IPS-18c (cell line): ENCODE data around the gene EXOSC10.
"Not testable (repeated sequence)": the region's sequence is repeated elsewhere in the genome, so short reads cannot be mapped to it uniquely, and the experiment has no call there.

Experiments
- H3K4me3 ChIP-seq: 2 replicates; pipeline ENCODE4 v1.7.0; 2013; ENCODE audit warnings: low read depth, mild to moderate bottlenecking, low read length, moderate library complexity; ENCODE audit not compliant: insufficient read depth
- H3K9me3 ChIP-seq: one replicate; pipeline ENCODE4 v1.6.1; 2013; ENCODE audit warnings: mild to moderate bottlenecking, low read length, moderate library complexity; ENCODE audit not compliant: control insufficient read depth, insufficient read depth

The EXOSC10 gene

GRCh38 chr1:11039351-11040104 lies 60.1 kb downstream of the EXOSC10 start:
- H3K4me3 ChIP-seq = no peak overlapping the region
- H3K9me3 ChIP-seq = peaks cover 2% of the 10 kb centered on the region

- no peak overlapping the region for H3K4me3 ChIP-seq
- H3K9me3 ChIP-seq = peaks cover 2% of the 10 kb centered on the region
Measured at GRCh38 chr1:11037740-11038182, 61.9 kb downstream of the EXOSC10 start.

GRCh38 chr1:11037019-11037739 lies 62.5 kb downstream of the EXOSC10 start:
- not testable (repeated sequence) for H3K9me3 ChIP-seq, H3K4me3 ChIP-seq

- H3K4me3 ChIP-seq = no peak overlapping the region
- no peaks in the 10 kb centered on the region for H3K9me3 ChIP-seq
Measured at GRCh38 chr1:11031624-11032262, 67.9 kb downstream of the EXOSC10 start.

- H3K4me3 ChIP-seq = no peak overlapping the region
- no peaks in the 10 kb centered on the region for H3K9me3 ChIP-seq
Measured at GRCh38 chr1:11030865-11031264, 68.8 kb downstream of the EXOSC10 start.

- Histone ChIP-seq H3K9me3 (no peaks in the 10 kb centered on the region), H3K4me3 (no peak overlapping the region)
Measured at GRCh38 chr1:11028018-11028417, 71.7 kb downstream of the EXOSC10 start.

GRCh38 chr1:11027316-11027715 lies 72.4 kb downstream of the EXOSC10 start:
- H3K9me3 ChIP-seq = no peaks in the 10 kb centered on the region
- H3K4me3 ChIP-seq = no peak overlapping the region

- H3K4me3 ChIP-seq = no peak overlapping the region
- H3K9me3 ChIP-seq = no peaks in the 10 kb centered on the region
Measured at GRCh38 chr1:11026903-11027302, 72.8 kb downstream of the EXOSC10 start.

GRCh38 chr1:11026052-11026451 lies 73.6 kb downstream of the EXOSC10 start:
- Histone ChIP-seq H3K4me3 (no peak overlapping the region), H3K9me3 (no peaks in the 10 kb centered on the region)

GRCh38 chr1:11025618-11026017 lies 74.1 kb downstream of the EXOSC10 start:
- no peaks in the 10 kb centered on the region for H3K9me3 ChIP-seq

GRCh38 chr1:11024874-11025203 lies 74.8 kb downstream of the EXOSC10 start:
- Histone ChIP-seq H3K4me3 (no peak overlapping the region), H3K9me3 (no peaks in the 10 kb centered on the region)

More at GRCh38 chr1:11025618-11026017, 74.1 kb downstream of the EXOSC10 start:
- H3K4me3 ChIP-seq = no peak overlapping the region

- Histone ChIP-seq H3K9me3 (no peaks in the 10 kb centered on the region), H3K4me3 (no peak overlapping the region)
Measured at GRCh38 chr1:11024154-11024873, 75.4 kb downstream of the EXOSC10 start.

GRCh38 chr1:11023201-11023600 lies 76.5 kb downstream of the EXOSC10 start:
- H3K4me3 ChIP-seq = no peak overlapping the region
- H3K9me3 ChIP-seq = no peaks in the 10 kb centered on the region

GRCh38 chr1:11019971-11020370 lies 79.7 kb downstream of the EXOSC10 start:
- H3K4me3 ChIP-seq = no peak overlapping the region

GRCh38 chr1:11019358-11019757 lies 80.3 kb downstream of the EXOSC10 start:
- H3K9me3 ChIP-seq, H3K4me3 ChIP-seq: not testable (repeated sequence)

More at GRCh38 chr1:11019971-11020370, 79.7 kb downstream of the EXOSC10 start:
- H3K9me3 ChIP-seq = no peaks in the 10 kb centered on the region
